Mesothelial cell of epicardium (in vitro differentiated cells): ENCODE results near the gene TMEM95. TPM values are rescaled to one million over a fixed set of nuclear protein-coding genes. Genes with fewer than 3 reads are reported as not detected.

Source experiments
- DNase-seq, 2 experiments: peaks; one replicate each; pipeline ENCODE4 v3.0.0; 2021; ENCODE audit warnings: low spot score in 2 of 2; ENCODE audit not compliant: unreplicated experiment in 2 of 2
- H3K27ac Mint-ChIP-seq: 2 replicates; pipeline ENCODE4 v1.8.0; 2021; ENCODE audit warnings: mixed read lengths
- H3K27me3 Mint-ChIP-seq: 2 replicates; pipeline ENCODE4 v1.8.0; 2021; ENCODE audit warnings: low read depth, mixed read lengths
- H3K36me3 Mint-ChIP-seq: 2 replicates; pipeline ENCODE4 v1.8.0; 2021; ENCODE audit warnings: mixed read lengths
- H3K4me1 Mint-ChIP-seq: 2 replicates; pipeline ENCODE4 v1.8.0; 2021; ENCODE audit warnings: mixed read lengths
- H3K4me3 Mint-ChIP-seq: 2 replicates; pipeline ENCODE4 v1.8.0; 2021; ENCODE audit warnings: mild to moderate bottlenecking, moderate library complexity, mixed read lengths
- H3K9me3 Mint-ChIP-seq: 2 replicates; pipeline ENCODE4 v1.8.0; 2021; ENCODE audit warnings: mixed read lengths
- total RNA-seq: library from RNA; stranded (reverse); gene quantifications from 3 replicates; pipeline ENCODE4 v1.2.1, GENCODE V29; 2021
- TF ChIP-seq, protein P1 (sequence below): fragments of 200-600 bp; sonication (generic); IDR thresholded peaks from one replicate; pipeline ENCODE4 v1.5.0; 2021; ENCODE audit warnings: antibody characterized with exemption; ENCODE audit not compliant: unreplicated experiment

The TMEM95 gene
- total RNA-seq, 1 donor from 2014 or later, result 0.42 TPM

DNA sequence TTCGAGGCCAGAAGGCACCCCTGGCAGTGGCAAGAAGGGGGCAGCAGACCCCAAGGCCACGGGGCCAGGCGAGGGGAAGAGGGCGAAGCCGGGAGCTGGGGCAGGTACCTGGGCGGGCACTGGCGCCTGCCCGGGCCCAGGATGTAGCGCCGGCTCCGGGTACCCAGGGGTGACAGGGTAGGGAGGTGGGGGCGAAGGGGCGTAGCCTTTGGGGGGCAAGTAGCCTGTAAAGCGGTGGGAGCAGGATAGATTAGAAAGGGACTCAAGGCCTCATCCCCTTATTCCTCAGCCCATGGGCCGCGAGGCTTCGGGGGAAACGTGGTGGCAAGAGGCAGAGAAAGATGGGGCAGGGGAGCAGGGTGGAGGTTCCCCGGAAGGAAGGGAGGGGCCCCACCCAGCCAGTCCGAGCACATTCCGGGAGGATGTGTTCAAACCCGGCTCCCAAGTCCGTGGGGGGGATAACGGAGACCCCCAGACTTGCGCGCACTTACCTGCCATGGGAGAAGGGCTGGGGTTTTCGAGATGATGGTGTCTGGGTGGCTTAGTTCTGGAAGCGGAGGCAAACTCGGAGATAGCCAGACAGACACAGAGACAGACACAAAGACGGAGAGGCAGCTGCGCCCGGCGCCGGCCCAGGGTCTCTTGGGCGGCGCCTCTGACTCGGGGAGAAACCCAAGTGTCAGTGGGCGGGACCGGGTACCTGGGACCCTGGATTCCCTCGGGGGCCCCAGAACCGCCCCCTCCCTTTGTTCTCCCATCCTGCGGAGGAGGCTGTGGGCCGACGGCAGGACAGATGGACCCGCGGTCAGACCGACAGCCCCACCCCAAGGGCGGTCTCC is 38.9 kb downstream of the TMEM95 start:
- TF ChIP-seq, protein P1, sequence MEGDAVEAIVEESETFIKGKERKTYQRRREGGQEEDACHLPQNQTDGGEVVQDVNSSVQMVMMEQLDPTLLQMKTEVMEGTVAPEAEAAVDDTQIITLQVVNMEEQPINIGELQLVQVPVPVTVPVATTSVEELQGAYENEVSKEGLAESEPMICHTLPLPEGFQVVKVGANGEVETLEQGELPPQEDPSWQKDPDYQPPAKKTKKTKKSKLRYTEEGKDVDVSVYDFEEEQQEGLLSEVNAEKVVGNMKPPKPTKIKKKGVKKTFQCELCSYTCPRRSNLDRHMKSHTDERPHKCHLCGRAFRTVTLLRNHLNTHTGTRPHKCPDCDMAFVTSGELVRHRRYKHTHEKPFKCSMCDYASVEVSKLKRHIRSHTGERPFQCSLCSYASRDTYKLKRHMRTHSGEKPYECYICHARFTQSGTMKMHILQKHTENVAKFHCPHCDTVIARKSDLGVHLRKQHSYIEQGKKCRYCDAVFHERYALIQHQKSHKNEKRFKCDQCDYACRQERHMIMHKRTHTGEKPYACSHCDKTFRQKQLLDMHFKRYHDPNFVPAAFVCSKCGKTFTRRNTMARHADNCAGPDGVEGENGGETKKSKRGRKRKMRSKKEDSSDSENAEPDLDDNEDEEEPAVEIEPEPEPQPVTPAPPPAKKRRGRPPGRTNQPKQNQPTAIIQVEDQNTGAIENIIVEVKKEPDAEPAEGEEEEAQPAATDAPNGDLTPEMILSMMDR, result no peak
- peak overlapping the region; percentile 88 for H3K27ac Mint-ChIP-seq
- H3K27me3 Mint-ChIP-seq, result no peaks in the 10 kb centered on the region
- H3K4me3 Mint-ChIP-seq, result peak overlapping the region; percentile 90
- H3K9me3 Mint-ChIP-seq, result no peaks in the 10 kb centered on the region
- H3K4me1 Mint-ChIP-seq, result peaks cover 12% of the 10 kb centered on the region
- DNase-seq, result no peak
- peaks cover 16% of the 10 kb centered on the region for H3K36me3 Mint-ChIP-seq

DNA sequence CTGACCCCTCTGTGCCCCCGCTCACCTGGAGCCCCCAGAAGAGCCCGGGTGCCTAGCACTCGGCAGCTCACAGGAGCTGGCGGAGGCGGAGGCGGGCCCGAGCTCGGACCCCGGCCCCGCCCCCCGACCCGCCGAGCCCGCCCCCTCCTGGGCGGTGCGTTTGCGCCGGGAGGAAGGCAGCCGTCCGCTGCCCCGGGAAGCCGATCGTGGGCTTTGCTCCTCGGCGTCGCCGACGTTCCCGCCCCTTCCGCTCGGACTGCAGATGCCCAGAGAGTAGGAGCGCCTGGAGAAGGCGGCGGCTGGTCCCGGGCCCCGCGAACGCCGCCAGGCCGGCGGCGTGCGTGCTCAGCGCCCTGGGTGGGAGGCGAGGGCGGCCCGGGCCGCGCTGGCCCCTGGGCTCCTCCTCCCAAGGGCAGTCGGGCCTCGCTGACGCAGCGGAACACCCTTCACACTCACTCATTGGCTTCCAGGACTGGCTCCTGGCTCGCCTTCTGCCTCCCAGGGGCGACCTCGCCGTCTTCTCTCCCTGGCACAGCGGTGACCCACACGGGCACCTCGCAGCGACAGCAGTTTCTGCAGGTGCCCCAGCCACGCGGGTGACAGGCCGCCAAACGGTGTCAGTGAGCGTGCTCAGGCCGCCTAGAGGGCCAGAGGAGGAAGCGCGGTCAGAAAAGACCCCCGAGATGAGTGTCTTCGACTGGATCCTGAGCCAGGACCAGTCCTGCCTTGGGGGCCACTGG is 39.7 kb downstream of the TMEM95 start, which contains the start of gene PLSCR3:
Gene PLSCR3 (minus strand): TSS at position 74 of the 740 bp plus-strand sequence. CDS start 415 bp downstream, outside the sequence.
- TF ChIP-seq, protein P1, result peak; percentile 49
- peaks cover 17% of the 10 kb centered on the region for H3K36me3 Mint-ChIP-seq
- peaks cover 12% of the 10 kb centered on the region for H3K4me1 Mint-ChIP-seq
- H3K27me3 Mint-ChIP-seq, result no peaks in the 10 kb centered on the region
- DNase-seq, result peak; percentile 77 to 87
- H3K9me3 Mint-ChIP-seq, result no peaks in the 10 kb centered on the region
- peak within 1 kb of the TSS; percentile 90 for H3K4me3 Mint-ChIP-seq
- H3K27ac Mint-ChIP-seq, result peak within 1 kb of the TSS; percentile 99

DNA sequence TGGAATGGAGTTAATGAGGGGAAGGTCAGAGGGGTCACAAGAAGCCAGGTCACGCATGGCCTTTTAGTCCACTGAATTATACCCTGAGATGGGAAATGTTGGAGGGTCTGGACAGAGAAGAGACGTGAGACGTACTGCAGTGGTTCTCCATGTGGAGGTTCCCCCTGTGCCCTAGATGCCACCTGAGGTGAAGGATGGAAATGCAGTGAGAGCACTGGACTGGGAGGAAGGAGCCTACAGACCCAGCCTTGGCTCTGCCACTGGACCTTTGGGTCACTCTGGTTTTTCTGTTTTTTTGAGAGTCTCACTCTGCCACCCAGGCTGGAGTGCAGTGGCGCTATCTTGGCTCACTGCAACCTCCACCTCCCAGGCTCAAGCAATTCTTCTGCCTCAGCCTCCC is 41.2 kb downstream of the TMEM95 start:
- Mint-ChIP-seq H3K4me1 (peaks cover 12% of the 10 kb centered on the region), H3K4me3 (no peak overlapping the region), H3K9me3 (no peaks in the 10 kb centered on the region)

DNA sequence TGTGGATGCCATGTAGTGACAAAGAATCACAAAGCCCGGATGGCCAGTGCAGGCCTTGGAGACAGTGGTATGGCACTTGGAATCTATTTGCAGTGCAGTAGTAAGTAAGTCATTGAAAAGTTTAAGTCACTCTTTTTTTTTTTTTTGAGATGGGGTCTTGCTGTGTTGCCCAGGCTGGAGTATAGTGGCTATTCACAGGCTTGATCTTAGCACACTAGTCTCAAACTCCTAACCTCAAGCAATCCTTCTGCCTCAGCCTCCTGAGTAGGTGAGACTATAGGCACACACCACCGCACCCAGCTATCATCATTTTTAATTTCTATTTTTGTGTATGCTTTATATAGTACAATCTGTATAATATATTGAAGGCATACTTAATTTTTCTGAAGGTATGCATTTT is 43.7 kb downstream of the TMEM95 start:
- Mint-ChIP-seq H3K27me3 (no peaks in the 10 kb centered on the region), H3K4me1 (peaks cover 12% of the 10 kb centered on the region), H3K9me3 (no peaks in the 10 kb centered on the region), H3K27ac (no peak overlapping the region), H3K4me3 (no peak overlapping the region), H3K36me3 (peaks cover 6% of the 10 kb centered on the region)
- TF ChIP-seq, protein P1, result no peak
- no peak for DNase-seq

More for the DNA sequence above, 41.2 kb downstream of the TMEM95 start:
- TF ChIP-seq, protein P1, result no peak
- no peak for DNase-seq
- Mint-ChIP-seq H3K36me3 (peaks cover 12% of the 10 kb centered on the region), H3K27me3 (no peaks in the 10 kb centered on the region), H3K27ac (no peak overlapping the region)

DNA sequence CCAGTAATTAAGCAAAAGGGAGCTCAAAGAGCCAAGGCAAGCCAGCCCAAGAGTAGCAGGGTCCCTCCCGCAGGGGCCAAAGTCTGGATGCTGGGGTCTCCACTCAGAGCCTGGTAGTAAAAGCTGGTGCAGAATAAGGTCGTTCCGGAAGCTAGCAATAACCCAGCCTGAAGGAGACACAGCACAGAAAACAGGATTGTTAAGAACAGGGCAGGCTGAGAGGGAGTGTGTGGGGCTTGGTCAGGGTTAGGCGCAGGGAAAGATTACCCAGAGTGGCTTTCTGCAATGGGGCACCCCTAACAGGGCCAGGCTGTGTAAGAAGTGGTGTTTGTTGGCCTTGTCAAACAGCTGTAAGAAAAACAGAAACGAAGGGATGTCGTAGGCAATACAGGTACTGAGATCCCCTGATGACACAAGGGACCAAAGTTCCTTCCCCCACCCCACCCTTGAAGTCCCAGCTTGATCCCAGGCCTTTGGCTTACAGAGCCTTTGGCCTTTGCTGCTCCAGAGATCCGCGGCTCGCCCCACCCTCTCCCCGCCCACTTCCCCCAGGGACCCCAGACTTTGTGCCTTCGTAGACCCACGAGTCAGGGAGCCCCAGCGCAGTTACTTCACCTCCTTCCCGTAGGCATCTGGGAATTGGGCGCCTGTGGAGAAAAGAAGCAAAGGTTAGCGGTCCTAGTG is 48.2 kb downstream of the TMEM95 start:
- H3K4me1 Mint-ChIP-seq, result peaks cover 23% of the 10 kb centered on the region
- no peaks in the 10 kb centered on the region for H3K27me3 Mint-ChIP-seq
- no peaks in the 10 kb centered on the region for H3K9me3 Mint-ChIP-seq
- peak overlapping the region; percentile 91 for H3K27ac Mint-ChIP-seq
- H3K4me3 Mint-ChIP-seq, result peak overlapping the region; percentile 87
- H3K36me3 Mint-ChIP-seq, result peaks cover 6% of the 10 kb centered on the region
- TF ChIP-seq, protein P1, result no peak
- DNase-seq, result no peak
